A375 (cell line): Measurements from ENCODE around the gene GSAP. TPM values are rescaled to one million over a fixed set of nuclear protein-coding genes. Genes with fewer than 3 reads are reported as not detected.

ENCODE experiments used
- total RNA-seq: library from RNA; depleted of rRNA; stranded (reverse); fragments of >200 nt; shearing (Covaris generic); gene quantifications from 2 replicates; pipeline ENCODE4 v1.2.3, GENCODE V29; 2014; rRNA removed

GSAP gene, protein sequence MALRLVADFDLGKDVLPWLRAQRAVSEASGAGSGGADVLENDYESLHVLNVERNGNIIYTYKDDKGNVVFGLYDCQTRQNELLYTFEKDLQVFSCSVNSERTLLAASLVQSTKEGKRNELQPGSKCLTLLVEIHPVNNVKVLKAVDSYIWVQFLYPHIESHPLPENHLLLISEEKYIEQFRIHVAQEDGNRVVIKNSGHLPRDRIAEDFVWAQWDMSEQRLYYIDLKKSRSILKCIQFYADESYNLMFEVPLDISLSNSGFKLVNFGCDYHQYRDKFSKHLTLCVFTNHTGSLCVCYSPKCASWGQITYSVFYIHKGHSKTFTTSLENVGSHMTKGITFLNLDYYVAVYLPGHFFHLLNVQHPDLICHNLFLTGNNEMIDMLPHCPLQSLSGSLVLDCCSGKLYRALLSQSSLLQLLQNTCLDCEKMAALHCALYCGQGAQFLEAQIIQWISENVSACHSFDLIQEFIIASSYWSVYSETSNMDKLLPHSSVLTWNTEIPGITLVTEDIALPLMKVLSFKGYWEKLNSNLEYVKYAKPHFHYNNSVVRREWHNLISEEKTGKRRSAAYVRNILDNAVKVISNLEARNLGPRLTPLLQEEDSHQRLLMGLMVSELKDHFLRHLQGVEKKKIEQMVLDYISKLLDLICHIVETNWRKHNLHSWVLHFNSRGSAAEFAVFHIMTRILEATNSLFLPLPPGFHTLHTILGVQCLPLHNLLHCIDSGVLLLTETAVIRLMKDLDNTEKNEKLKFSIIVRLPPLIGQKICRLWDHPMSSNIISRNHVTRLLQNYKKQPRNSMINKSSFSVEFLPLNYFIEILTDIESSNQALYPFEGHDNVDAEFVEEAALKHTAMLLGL
- total RNA-seq: 5.9 and 6.1 TPM in 2 replicates

GRCh38 chr7:77415823-77416620 is at the start of gene GSAP:
Gene GSAP, minus strand, starts transcription at chr7:77416349. Its CDS starts 28 bp downstream, at chr7:77416321.

Other genes starting within 250 kb of the GSAP start
- gene FGL2, start 216.5 kb downstream of the GSAP start, total RNA-seq: not detected in 2 replicates
- 35.5 and 45.7 TPM in 2 replicates for gene PTPN12, start 120.9 kb upstream of the GSAP start, total RNA-seq